Measurements from ENCODE around the gene CACNB2.
"Not testable (repeated sequence)": the region's sequence is repeated elsewhere in the genome, so short reads cannot be mapped to it uniquely, and the experiment has no call there.

CACNB2 gene

GRCh38 chr10:18567343-18567856 lies 427.2 kb downstream of the CACNB2 start:
- Histone ChIP-seq H3K4me1 (ENCODE audit: control insufficient read depth, insufficient read depth, low read length) (no peaks in the 10 kb centered on the region), H3K4me3 (ENCODE audit: low read depth, low read length) (no peak overlapping the region; the same call in 1 of the 2 replicates), H3K27ac (ENCODE audit: low read depth, low read length) (no peak overlapping the region), H3K36me3 (ENCODE audit: control insufficient read depth, insufficient read depth, low read length) (no peaks in the 10 kb centered on the region), H3K9ac (ENCODE audit: low read depth, low read length) (no peak overlapping the region), H3K27me3 (ENCODE audit: control insufficient read depth, insufficient read depth, low read length) (no peaks in the 10 kb centered on the region), H3K9me3 (ENCODE audit: control insufficient read depth, insufficient read depth, low read length) (peaks cover 96% of the 10 kb centered on the region)

- peaks cover 91% of the 10 kb centered on the region for H3K9me3 ChIP-seq (ENCODE audit: control insufficient read depth, insufficient read depth, low read length)
- not testable (repeated sequence) for H3K27me3 ChIP-seq (ENCODE audit: control insufficient read depth, insufficient read depth, low read length); H3K27ac ChIP-seq (ENCODE audit: low read depth, low read length); H3K36me3 ChIP-seq (ENCODE audit: control insufficient read depth, insufficient read depth, low read length); H3K4me1 ChIP-seq (ENCODE audit: control insufficient read depth, insufficient read depth, low read length); H3K4me3 ChIP-seq (ENCODE audit: low read depth, low read length); H3K9ac ChIP-seq (ENCODE audit: low read depth, low read length)
Measured at GRCh38 chr10:18570386-18570785, 430.2 kb downstream of the CACNB2 start.

- Histone ChIP-seq H3K4me3 (ENCODE audit: low read depth, low read length) (no peak overlapping the region; the same call in 1 of the 2 replicates), H3K9ac (ENCODE audit: low read depth, low read length) (no peak overlapping the region), H3K27me3 (ENCODE audit: control insufficient read depth, insufficient read depth, low read length) (no peaks in the 10 kb centered on the region), H3K36me3 (ENCODE audit: control insufficient read depth, insufficient read depth, low read length) (0 out of 2 replicates have a peak, but pooled peaks cover 4% of the 10 kb centered on the region), H3K4me1 (ENCODE audit: control insufficient read depth, insufficient read depth, low read length) (no peaks in the 10 kb centered on the region), H3K27ac (ENCODE audit: low read depth, low read length) (no peak overlapping the region), H3K9me3 (ENCODE audit: control insufficient read depth, insufficient read depth, low read length) (peaks cover 84% of the 10 kb centered on the region)
Measured at GRCh38 chr10:18571076-18571475, 430.9 kb downstream of the CACNB2 start.

- Histone ChIP-seq H3K36me3 (ENCODE audit: control insufficient read depth, insufficient read depth, low read length) (peaks cover 7% of the 10 kb centered on the region; the same call in 1 of the 2 replicates), H3K9me3 (ENCODE audit: control insufficient read depth, insufficient read depth, low read length) (peaks cover 77% of the 10 kb centered on the region), H3K9ac (ENCODE audit: low read depth, low read length) (no peak overlapping the region), H3K4me1 (ENCODE audit: control insufficient read depth, insufficient read depth, low read length) (no peaks in the 10 kb centered on the region), H3K4me3 (ENCODE audit: low read depth, low read length) (no peak overlapping the region), H3K27ac (ENCODE audit: low read depth, low read length) (no peak overlapping the region), H3K27me3 (ENCODE audit: control insufficient read depth, insufficient read depth, low read length) (no peaks in the 10 kb centered on the region)
Measured at GRCh38 chr10:18571780-18572179, 431.6 kb downstream of the CACNB2 start.

GRCh38 chr10:18572959-18573561 lies 432.8 kb downstream of the CACNB2 start:
- H3K27me3 ChIP-seq (ENCODE audit: control insufficient read depth, insufficient read depth, low read length) = no peaks in the 10 kb centered on the region
- peaks cover 7% of the 10 kb centered on the region; the same call in 1 of the 2 replicates for H3K36me3 ChIP-seq (ENCODE audit: control insufficient read depth, insufficient read depth, low read length)
- no peak overlapping the region for H3K27ac ChIP-seq (ENCODE audit: low read depth, low read length)
- H3K9me3 ChIP-seq (ENCODE audit: control insufficient read depth, insufficient read depth, low read length) = peaks cover 76% of the 10 kb centered on the region
- H3K4me3 ChIP-seq (ENCODE audit: low read depth, low read length) = no peak overlapping the region
- no peak overlapping the region for H3K9ac ChIP-seq (ENCODE audit: low read depth, low read length)
- no peaks in the 10 kb centered on the region for H3K4me1 ChIP-seq (ENCODE audit: control insufficient read depth, insufficient read depth, low read length)

- peaks cover 59% of the 10 kb centered on the region for H3K9me3 ChIP-seq (ENCODE audit: control insufficient read depth, insufficient read depth, low read length)
- no peak overlapping the region for H3K27ac ChIP-seq (ENCODE audit: low read depth, low read length)
- no peaks in the 10 kb centered on the region for H3K27me3 ChIP-seq (ENCODE audit: control insufficient read depth, insufficient read depth, low read length)
- H3K4me1 ChIP-seq (ENCODE audit: control insufficient read depth, insufficient read depth, low read length) = no peaks in the 10 kb centered on the region
- peaks cover 31% of the 10 kb centered on the region for H3K36me3 ChIP-seq (ENCODE audit: control insufficient read depth, insufficient read depth, low read length)
- H3K4me3 ChIP-seq (ENCODE audit: low read depth, low read length) = no peak overlapping the region
- no peak overlapping the region for H3K9ac ChIP-seq (ENCODE audit: low read depth, low read length)
Measured at GRCh38 chr10:18576586-18576985, 436.4 kb downstream of the CACNB2 start.

- Histone ChIP-seq H3K4me3 (ENCODE audit: low read depth, low read length) (no peak overlapping the region), H3K27me3 (ENCODE audit: control insufficient read depth, insufficient read depth, low read length) (no peaks in the 10 kb centered on the region), H3K36me3 (ENCODE audit: control insufficient read depth, insufficient read depth, low read length) (peaks cover 32% of the 10 kb centered on the region), H3K9ac (ENCODE audit: low read depth, low read length) (no peak overlapping the region), H3K27ac (ENCODE audit: low read depth, low read length) (no peak overlapping the region), H3K9me3 (ENCODE audit: control insufficient read depth, insufficient read depth, low read length) (peaks cover 44% of the 10 kb centered on the region), H3K4me1 (ENCODE audit: control insufficient read depth, insufficient read depth, low read length) (no peaks in the 10 kb centered on the region)
Measured at GRCh38 chr10:18577823-18578685, 437.8 kb downstream of the CACNB2 start.

GRCh38 chr10:18582803-18583202 lies 442.6 kb downstream of the CACNB2 start:
- Histone ChIP-seq H3K27ac (ENCODE audit: low read depth, low read length) (no peak overlapping the region), H3K9me3 (ENCODE audit: control insufficient read depth, insufficient read depth, low read length) (peaks cover 19% of the 10 kb centered on the region), H3K9ac (ENCODE audit: low read depth, low read length) (no peak overlapping the region), H3K27me3 (ENCODE audit: control insufficient read depth, insufficient read depth, low read length) (no peaks in the 10 kb centered on the region), H3K4me3 (ENCODE audit: low read depth, low read length) (no peak overlapping the region), H3K36me3 (ENCODE audit: control insufficient read depth, insufficient read depth, low read length) (peaks cover 40% of the 10 kb centered on the region), H3K4me1 (ENCODE audit: control insufficient read depth, insufficient read depth, low read length) (0 out of 2 replicates have a peak, but pooled peaks cover 4% of the 10 kb centered on the region)

- H3K9me3 ChIP-seq (ENCODE audit: control insufficient read depth, insufficient read depth, low read length) = peaks cover 10% of the 10 kb centered on the region
- H3K9ac ChIP-seq (ENCODE audit: low read depth, low read length) = no peak overlapping the region
- peaks cover 36% of the 10 kb centered on the region for H3K36me3 ChIP-seq (ENCODE audit: control insufficient read depth, insufficient read depth, low read length)
Measured at GRCh38 chr10:18583575-18584270, 443.5 kb downstream of the CACNB2 start.

GRCh38 chr10:18586637-18587036 lies 446.4 kb downstream of the CACNB2 start:
- not testable (repeated sequence) for H3K27me3 ChIP-seq (ENCODE audit: control insufficient read depth, insufficient read depth, low read length); H3K27ac ChIP-seq (ENCODE audit: low read depth, low read length); H3K4me3 ChIP-seq (ENCODE audit: low read depth, low read length); H3K9ac ChIP-seq (ENCODE audit: low read depth, low read length); H3K9me3 ChIP-seq (ENCODE audit: control insufficient read depth, insufficient read depth, low read length); H3K4me1 ChIP-seq (ENCODE audit: control insufficient read depth, insufficient read depth, low read length)
- H3K36me3 ChIP-seq (ENCODE audit: control insufficient read depth, insufficient read depth, low read length) = peaks cover 15% of the 10 kb centered on the region

More at GRCh38 chr10:18583575-18584270, 443.5 kb downstream of the CACNB2 start:
- Histone ChIP-seq H3K27ac (ENCODE audit: low read depth, low read length) (no peak overlapping the region), H3K4me3 (ENCODE audit: low read depth, low read length) (no peak overlapping the region), H3K27me3 (ENCODE audit: control insufficient read depth, insufficient read depth, low read length) (no peaks in the 10 kb centered on the region), H3K4me1 (ENCODE audit: control insufficient read depth, insufficient read depth, low read length) (0 out of 2 replicates have a peak, but pooled peaks cover 4% of the 10 kb centered on the region)
